Stimulated activated CD4-positive, alpha-beta T cell treated with anti-CD3 and anti-CD28 coated beads, Interleukin-12 subunit alpha, Interleukin-12 subunit beta, amount 100 ng/mL, for 24 hours (primary cell): ENCODE measurements around the gene ZNF215.
"Not testable (repeated sequence)": the region's sequence is repeated elsewhere in the genome, so short reads cannot be mapped to it uniquely, and the experiment has no call there.

ENCODE experiments used
- DNase-seq, 2 experiments: peaks; one replicate each; pipeline ENCODE4 v3.0.0-alpha.2; 2020; ENCODE audit warnings: low read depth in 2 of 2

ZNF215 gene

DNA sequence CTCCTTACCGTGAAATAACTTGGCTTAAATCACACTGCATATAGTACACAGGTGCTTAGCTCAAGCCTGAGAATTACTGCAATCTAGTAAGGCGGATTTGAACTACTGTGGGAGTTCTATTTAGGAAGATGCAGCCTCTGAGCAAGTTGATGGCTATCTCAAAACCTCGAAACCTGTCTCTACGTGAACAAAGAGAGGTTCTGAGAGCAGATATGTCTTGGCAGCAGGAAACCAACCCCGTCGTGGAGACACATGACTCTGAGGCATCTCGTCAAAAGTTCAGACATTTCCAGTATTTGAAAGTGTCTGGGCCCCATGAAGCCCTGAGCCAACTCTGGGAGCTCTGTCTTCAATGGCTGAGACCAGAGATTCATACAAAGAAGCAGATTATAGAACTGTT lies 5.9 kb downstream of the ZNF215 start:
- DNase-seq, result no peak

DNA sequence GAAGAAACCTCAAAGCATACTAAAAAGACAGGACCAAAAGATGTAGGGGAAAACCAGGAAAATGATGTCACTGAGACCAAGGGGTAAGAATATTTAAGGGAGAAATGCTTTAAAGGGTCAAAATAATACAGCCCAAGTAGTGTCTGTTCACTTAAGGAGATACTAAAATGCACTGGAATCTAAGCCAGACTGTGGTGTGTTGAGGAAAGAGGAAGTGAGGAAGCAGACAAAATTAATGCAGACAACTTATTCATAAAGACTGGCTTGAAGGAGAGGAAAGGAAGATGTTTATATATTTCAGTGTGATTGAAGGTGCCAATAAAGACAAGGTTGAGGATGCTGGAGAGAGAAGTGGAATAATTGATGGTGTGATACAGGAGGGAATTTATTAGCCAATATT lies 15.7 kb downstream of the ZNF215 start:
- DNase-seq, result no peak

DNA sequence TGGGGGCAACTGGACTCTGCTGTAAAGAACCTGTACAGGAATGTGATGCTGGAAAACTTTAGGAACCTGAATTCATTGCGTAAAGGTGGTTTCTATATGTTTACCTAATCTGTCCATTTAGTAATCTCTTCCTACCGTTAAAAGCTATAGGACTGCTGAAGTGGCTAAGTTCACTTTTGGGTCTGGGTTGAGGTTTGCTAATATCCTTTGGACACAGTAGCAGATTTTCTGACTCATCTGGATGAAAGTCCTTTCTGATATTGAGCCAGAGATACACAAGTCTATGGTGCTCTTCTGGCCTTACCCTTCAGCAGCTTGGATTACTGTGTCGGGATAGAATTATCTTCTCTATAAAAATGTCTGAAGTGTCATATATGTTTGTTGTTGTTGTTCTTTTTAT lies 16.9 kb downstream of the ZNF215 start:
- no peak for DNase-seq

DNA sequence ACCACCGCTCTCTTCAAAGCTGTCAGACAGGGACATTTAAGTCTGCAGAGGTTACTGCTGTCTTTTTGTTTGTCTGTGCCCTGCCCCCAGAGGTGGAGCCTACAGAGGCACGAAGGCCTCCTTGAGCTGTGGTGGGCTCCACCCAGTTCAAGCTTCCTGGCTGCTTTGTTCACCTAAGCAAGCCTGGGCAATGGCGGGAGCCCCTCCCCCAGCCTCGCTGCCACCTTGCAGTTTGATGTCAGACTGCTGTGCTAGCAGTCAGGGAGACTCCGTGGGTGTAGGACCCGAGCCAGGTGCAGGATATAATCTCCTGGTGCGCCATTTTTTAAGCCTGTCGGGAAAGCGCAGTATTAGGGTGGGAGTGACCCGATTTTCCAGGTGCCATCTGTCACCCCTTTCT lies 28.0 kb downstream of the ZNF215 start:
- DNase-seq, result not testable (repeated sequence)

DNA sequence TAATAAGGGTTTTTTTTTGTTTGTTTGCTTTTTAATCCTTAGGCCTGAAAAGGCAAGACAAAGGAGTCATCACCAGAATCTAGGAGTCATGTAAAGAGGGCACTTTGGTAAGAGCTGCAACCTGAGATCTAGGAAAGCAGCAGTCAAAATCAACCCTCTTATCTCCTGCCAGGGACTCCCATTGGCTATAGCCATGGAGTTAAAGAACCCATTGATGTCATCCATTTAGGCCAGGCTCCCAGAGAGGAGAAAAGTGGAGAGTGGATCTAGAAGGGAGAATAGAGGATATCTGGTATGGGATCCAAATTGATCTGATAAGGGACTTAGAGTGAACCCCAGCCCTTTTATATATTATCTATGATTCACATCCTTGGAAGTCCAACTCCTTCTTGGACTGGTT lies 35.9 kb downstream of the ZNF215 start:
- no peak for DNase-seq

DNA sequence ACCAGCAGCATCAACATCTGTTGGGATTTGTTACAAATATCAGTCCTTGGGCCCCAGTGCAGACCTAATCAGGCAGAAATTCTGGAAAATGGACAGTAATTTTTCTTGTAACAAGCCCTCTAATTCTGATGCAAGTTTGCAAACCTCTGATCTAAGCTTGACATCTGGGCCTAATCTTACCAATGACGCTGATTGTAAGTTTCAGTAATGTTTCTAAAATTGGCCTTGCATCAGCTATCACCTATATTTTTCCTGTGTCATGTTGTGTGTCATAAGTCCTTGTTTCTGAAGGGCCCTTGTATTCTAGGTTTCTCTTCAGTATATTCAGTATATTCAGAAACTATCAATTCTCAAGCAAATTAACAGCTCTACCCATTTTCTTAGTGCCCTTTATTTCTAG lies 36.4 kb downstream of the ZNF215 start:
- DNase-seq, result no peak

DNA sequence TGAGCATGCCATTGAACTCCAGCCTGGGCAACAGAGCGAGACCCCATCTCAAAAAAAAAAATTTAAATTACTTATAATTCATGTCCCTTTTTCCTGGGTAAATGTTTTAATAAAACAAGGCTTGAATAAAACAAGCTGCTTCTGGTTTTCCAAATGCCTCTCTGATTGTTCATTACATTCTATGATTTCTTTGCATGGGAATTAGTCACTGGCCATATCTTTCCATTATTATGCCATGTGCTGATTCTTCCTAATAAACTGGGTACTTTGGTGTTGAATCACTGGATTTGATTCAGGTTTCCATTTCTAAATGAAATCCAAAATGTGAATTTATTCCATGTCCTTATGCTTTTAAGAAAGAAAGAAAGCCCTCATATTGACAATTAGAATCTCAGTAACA lies 42.6 kb downstream of the ZNF215 start:
- no peak for DNase-seq

DNA sequence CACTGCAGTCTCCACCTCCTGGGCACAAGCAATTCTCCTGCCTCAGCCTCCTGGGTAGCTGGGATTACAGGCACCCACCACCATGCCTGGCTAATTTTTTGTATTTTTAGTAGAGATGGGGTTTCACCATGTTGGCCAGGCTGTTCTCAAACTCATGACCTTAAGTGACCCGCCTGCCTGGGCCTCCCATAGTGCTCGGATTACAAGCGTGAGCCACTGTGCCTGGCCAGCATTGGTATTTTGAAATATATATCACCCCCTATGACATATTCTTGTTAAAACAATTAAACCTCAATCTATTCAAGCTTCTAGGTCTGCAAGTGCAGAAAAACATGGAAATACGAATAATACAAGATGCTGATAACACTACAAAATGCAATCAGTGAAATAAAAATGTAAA lies 43.6 kb downstream of the ZNF215 start:
- not testable (repeated sequence) for DNase-seq

DNA sequence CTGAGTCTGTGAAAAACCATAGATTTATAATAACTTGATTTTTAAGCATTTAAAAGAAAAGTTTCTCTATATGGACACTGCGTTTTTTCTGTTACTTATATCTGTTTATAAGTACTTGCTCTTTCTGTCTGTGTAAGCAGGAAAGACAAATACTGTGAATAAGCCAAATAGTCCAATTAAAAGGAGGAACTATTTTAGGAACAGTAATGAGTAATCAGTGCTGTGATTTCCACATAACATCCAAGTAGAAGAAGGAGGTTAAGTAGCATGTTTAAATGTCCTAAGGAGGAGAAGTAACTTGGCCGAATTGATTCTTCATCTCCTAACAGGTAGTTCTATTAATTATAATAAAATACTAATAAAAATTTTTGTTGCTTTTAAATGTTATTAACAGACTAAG lies 53.1 kb downstream of the ZNF215 start:
- DNase-seq, result no peak

DNA sequence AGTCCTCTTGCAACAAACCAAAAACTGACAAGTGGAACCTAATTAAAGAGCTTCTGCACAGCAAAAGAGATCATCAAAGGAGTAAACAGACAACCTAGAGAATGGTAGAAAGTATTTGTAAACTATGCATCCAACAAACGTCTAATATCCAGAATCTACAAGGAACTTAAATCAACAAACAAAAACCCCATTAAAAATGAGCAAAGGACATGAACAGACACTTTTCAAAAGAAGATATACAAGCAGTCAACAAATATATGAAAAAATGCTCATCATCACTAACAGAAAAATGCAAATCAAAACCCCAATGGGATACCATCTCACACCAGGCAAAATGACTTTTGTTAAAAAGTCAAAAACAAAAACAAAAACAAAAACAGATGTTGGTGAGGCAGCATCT lies 60.3 kb downstream of the ZNF215 start:
- no peak for DNase-seq

DNA sequence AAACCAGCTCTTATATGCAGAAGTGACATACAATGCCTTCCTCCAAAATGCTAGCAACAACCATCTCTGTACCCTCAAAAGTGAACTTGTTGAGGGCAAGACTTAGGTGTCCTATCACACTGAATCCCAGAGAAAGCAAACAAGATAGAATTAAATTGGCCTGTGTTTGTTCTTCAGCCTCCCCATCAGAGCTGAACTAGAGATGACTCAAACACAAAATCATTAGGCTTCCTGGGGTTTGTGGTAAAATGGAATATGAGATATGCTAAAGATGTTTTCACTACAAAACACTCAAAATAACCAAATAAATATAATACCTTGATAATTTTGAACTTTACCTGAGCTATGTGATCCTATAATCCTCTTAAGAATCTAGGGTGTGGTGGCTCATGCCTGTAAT lies 62.3 kb downstream of the ZNF215 start:
- DNase-seq, result no peak

DNA sequence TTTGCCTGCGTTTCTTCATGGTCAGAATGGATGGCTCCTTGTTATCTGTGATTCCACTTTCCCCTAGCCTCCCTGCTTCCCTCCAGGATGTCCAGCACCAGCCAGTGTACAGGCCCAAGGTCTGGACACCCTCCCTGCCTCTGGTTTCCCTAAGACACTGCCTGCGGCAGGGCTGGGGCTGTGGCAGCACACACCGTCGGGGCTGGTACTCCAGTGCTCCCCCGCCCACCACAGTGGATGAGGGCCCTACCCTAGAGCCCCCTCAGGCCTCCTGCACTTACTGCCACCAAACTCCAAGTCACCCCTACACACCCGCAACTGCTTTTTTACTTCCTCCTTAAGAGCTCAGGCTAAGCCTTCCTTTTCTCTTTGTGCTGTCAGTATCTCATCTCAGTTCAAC lies 65.0 kb downstream of the ZNF215 start:
- no peak for DNase-seq

DNA sequence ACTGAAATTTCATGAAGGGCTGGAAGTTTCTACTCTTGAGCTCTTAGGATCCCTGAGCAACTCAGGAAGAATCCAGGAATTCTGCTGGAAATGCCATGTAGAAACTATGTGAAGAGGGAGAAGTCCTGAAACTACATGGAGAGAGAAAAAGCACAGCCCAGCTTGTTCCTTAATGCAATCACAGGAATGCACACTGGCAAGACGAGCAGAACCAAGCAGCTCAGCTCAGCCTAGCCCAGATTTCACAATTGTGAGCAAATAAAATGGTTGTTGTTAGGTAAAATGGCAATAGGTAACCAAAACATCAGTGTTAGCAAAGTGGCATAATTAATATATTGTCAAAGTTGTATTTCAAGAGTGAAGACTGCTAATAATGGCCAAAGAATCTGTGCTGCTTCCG lies 65.8 kb downstream of the ZNF215 start:
- no peak for DNase-seq

DNA sequence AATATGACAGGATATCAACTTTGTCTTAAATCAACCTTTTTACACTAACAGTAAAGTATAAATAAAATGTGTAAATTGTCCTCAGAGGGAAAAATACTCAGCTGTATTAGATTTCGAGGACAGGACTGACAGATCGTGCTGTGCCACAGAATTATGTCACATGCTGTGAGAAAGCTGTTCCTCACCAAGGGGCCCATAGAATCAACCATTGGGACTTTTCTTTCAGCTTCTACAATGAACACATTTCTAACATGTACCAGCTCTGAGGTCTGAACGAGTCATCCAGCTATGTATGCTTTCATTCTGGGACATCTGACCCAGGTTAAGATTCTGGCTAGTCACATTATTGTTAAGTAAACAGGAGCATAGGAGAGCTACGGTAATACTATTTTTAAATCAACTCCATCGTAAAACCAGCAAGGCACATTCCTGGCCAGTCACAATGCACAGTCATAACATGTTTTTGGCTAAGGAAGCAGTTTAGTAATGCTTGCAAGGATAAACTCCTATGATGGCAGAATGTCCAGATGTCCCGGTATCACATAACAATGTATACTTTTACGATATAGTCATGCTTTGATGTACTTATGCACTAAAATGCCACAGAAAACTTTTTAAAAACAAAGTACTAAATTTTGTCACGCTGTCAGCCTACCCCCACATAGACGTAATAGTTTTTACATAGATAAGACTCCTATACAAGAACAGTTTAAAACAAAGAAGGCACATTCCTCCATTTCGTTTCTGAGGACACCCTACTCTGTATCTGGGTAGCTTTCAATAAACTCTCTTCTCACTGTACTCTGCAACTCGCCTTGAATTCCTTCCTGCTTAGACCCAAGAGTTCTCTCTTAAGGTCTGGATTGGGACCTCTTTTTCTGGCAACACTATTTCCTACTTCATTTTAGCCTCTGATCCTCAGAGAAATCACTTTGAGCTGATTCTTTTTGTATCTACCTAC lies 66.5 kb downstream of the ZNF215 start:
- DNase-seq, result no peak

DNA sequence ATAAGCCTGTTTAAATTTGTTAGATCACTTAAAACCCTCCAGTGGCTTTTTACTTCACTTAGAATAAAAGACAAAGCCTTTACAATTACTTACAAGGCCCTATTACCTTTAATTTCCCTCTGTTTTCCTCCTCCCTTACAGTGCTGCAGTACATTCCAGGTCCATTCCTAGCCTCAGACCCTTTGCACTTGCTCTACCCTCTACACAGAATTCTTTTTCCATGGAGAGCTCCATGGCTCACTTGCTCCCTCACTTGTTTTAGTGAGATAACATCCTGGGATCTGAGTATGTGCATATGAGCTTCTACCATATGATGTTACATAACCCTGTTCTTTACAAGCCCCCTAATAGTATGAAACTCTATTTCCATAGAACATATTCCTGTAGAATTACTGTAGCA lies 69.5 kb downstream of the ZNF215 start:
- DNase-seq, result no peak

DNA sequence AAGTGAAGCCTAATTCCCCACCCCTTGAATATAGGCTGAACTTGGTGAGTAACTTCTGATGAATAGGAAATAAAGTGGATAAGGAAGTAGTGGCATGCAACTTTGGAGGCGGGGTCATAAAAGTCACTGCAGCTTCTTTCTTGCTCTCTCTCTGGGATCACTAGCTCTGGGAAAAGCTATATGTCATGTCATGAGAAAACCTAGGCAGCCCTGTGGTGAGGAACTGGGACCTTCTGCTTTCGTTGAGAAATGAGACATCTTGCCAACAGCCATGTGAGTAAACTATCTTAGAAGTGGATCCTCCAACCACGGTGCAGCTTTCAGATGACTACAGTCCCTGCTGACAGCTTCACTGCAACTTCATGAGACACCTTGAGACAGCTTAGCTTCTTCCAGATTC lies 78.3 kb downstream of the ZNF215 start:
- DNase-seq, result no peak
